ENCODE measurements around the gene GLT1D1. TPM values are rescaled to one million over a fixed set of nuclear protein-coding genes. Genes with fewer than 3 reads are reported as not detected.

GLT1D1 gene
- total RNA-seq (2022; extraction: Qiagen RNA extraction; ENCODE audit: low read depth) = not detected in 5 replicates

DNA sequence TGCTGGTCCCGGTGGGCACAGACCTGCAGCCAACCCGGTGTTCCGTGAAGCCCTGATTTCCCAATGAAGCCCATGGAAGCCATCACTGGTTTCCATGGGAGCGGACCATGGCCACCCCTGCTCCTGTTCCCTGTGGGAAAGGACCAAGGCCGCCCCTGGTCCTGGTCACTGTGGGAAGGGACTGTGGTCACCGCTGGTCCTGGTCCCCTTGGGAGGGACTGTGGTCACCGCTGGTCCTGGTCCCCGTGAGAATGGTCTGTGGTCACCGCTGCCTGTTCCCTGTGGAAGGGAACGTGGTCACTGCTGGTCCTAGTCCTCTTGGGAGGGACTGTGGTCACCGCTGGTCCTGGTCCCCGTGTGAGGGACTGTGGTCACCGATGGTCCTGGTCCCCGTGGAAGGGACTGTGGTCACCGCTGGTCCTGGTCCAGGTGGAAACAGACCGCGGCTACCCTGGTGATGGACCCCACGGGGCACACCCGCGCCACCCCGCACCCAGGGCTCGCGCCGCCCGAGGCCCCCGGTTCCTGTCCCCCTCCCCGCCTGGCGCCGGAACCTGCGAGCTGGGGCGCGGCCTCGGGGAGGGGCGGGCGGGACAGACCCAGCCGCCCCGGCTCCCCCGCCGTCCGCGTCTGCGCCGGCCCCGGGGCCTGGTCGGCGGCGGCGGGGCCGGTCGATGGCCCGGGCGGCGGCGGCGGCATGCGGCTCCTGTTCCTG is at the start of gene GLT1D1:
Gene GLT1D1, plus strand, starts transcription at position 594 of the 715 bp plus-strand sequence. Its CDS starts 104 bp downstream, at position 698.

DNA sequence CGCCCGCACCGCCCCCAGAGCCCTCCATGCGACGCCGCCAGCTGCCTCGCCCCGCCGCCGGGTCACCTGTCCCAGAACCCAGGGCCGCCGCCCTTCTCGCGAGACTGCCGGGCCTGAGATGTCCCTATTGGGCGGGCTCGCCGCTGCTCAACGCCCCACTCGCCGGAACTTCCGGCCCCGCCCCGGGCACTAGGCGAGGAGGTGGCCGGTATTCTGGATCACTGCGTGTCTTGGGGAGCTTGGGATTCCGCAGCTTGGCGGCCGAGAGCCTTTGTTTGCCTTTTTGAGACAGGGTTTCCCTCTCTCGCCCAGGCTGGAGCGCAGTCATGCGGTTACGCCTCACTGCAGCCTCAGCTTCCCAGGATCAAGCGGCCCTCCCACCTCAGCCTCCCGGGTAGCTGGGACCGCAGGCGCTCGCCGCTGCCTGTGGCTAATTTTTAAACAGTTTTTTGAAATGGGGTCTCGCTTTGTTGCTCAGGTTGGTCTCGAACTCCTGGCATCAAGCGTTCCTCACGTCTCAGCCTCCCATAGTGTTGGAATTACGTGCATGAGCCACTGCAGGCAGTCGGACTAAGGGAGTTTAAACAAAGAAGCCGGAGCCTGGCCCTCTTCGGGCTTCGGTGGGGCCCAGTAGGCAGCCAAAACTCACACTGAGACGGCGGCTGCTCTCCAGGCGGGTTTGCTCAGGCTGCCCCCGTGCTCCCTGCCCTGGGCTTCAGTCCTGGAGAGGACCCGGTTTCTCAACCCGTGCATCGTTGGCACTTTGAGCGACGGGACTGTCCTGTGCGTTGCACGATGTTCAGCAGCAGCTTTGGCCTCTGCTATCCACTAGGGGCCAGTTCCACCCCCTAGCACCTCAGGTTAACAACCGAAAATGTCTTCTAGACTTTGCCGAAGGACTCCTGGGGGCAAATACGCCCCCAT is 29.1 kb upstream of the GLT1D1 start, which contains the start of gene SLC15A4:
Gene SLC15A4, minus strand, starts transcription at position 43 of the 924 bp plus-strand sequence. Its CDS starts 15 bp downstream, at position 28.

Other genes starting within 250 kb of the GLT1D1 start
- gene SLC15A4, start 29.5 kb upstream of the GLT1D1 start, total RNA-seq (2022; extraction: Qiagen RNA extraction; ENCODE audit: low read depth) = 17.5 to 28.4 TPM (median 25.2 TPM) in 5 replicates